Effector CD8-positive, alpha-beta T cell (primary cell): ENCODE measurements around the gene PUM2.

ENCODE experiments used
- DNase-seq: peaks from one replicate; lab custom pipeline; 2025; lab: John Stamatoyannopoulos, UW

Gene PUM2

DNA sequence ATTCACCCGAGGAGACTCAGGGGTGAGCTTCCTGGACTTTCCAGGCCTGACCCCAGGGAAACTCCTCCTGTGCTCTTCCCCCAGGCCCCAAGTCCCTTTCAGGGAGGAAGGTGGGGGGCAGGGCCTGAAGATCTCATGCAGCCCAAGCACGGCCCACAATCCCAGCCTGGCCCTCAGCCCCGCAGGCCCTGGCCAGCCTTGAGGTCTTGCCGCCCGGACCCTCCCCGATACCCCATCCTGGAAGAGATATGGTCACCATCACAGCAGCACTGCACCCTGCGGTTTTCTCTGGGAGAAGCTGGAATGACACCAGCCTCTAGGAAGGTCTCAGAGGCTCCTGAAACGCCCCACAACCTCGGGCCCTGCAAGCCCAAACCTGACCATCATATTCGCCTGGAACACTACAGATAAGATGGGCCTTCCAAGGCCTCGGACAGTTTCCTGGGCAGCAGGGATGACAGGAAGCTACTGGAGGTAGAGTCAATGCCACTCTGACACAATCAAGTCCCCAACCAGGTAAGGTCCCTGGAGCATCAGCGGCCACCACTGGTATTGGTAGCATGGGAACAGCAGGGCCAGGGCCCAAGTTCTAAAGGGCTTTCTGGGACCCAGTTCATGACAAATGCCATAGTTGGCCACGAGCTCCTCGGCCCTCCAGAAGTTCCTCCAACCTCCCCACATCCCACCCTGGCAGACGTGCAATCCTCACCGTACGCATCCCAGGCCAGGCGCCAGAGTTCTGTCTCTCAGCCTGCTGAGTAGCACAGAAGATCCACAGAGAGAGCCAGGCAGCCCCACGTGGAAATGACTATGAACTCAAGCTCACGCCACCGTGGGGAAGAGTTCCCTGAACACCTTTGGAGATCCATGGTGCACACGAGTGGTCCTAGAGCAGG, 134.3 kb downstream of the PUM2 start:
- DNase-seq: no peak

DNA sequence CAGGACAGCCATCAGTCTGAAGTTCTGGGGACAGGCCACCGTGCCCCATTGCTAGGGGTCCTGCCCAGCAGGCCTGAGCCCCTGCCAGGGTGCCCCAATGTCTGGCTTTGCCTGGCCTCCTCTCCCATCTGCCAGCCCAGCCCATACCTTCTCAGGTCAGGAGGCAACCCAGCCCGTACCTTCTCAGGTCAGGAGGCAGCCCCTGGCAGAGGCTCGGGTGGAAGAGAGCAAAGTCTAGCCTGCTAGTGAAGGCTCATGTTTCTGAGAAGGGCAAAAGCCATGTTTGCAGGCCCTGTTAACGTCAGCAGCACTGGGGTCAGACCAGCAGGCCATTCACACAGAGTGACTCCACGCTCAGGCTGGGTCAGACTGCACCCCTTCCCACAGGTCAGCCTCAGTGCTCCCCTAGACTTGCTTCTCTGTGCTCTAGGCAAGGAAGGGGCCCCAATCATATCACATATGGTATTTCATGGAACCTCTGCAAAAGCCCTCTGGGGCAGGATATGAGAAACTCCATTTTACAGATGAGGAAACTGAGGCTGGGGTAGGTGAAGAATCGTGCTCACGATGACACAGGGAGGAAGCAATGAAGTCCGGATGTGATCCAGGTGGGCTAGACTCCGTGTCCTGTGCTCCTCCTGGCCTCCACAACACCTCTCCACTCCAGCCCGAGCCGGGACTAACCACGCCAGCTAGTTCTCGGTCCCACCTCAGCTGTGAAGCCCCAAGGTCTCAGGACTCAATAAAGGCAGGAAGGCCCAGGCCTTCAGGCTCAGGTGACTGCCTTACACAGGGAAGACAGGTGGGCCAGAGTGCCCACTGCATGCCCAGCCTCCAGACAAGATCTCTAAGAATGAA, 135.2 kb downstream of the PUM2 start:
- DNase-seq: no peak

- no peak for DNase-seq
Measured at GRCh38 chr2:20214566-20215182, 136.0 kb downstream of the PUM2 start.

DNA sequence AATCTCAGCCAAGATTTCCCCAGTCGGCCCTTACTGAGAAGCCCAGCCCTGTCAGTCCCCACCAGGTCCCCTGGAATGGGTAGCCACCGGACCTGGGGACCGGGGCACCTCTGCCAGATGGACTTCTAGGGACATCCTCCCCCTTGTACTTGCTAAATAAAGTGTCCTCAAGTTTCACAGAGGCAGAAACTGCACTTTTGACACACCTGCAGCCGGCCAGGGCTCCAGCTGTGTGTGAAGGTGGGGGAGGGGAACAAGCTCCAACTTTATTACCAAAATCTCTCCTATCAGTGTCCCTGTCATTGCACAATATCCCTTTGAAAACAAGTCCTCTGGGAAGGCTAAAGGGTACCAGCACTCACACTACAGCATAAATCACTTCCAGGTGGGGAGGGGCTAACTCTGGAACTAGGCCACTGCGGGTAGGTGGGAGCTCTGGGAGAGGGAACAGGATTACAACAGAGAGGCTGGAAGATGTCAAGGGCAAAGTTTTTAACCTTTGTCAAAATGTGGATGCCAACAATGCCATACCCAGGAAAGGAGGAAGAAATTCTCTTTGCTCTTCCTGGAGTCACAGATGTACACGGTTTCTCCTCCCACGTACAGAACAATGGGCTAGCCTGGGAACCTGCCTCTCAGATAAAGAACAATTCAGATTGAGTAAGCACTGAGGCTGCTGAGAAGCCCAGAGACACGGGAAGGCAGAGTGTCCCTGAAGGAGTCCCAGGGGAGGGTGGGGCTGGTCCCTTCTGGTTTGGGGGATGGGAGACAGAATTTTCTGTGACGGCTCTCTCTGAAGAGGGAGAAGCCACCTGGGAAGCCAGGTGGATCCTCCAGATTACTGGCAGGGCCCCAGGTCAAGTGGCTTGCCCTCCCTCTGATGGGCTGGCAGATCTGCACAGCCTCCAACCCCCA, 136.7 kb downstream of the PUM2 start:
- DNase-seq: no peak

- no peak for DNase-seq
Measured at GRCh38 chr2:20212871-20213503, 137.7 kb downstream of the PUM2 start.

DNA sequence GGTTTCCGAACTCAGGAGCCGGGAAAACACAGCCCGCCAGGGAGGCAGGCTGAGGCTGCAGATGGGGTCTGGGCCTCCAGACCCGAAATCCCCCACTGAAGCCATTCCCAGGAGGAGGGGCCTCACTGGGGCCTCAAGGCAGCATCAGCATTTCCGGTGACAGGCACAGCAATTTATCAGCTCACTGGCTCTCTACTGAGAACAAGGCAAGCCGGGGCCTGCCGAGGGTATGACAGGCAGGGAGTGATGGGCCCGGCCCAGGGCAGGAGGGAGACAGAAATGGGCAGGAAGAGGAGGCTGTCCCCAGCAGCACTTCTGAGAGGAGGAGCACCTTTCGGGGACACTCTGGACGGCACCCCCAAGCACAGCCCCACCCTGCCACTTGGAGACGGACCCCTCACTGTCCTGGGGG, 138.2 kb downstream of the PUM2 start:
- no peak for DNase-seq

- no peak for DNase-seq
Measured at GRCh38 chr2:20211860-20212458, 138.7 kb downstream of the PUM2 start.

DNA sequence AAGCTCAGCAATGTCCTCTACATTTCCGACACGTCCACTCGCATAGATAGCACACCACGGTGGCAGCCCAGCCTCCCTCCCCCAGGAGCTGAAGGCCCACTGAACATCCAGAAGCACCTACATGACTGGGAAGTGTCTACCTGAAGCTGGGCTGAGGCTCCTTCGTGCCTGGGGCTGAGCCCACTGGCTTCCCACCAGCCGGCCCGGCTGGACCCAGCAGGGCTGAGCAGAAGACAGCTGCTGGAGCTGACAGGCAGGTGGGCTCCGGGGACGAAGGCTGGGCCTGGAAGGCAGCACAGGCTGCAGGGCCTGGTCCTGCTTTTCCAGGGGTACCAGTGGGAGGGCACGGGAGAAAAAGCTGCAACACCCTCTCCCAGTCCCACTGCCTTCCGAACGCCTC, 139.2 kb downstream of the PUM2 start:
- DNase-seq: no peak

DNA sequence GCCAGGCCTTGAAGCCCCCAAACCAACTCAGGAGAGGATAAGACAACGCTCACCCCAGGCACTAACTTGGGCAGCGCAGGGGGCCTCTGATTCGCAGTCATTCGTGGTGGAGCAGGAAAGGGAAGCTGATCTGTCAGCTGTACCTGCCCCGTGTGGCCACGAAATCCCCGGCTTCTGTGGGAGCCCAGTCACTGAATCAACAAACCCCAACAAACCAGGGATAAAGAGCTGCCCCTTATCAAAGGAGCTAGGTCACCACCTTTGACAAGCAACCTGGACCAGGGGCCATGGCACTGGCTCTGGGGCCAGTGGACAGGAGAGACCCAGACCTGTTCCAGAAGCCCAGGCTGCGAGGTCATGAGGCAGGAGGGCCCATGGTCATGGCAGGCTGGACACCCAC, 140.2 kb downstream of the PUM2 start:
- no peak for DNase-seq

- no peak for DNase-seq
Measured at GRCh38 chr2:20209373-20210109, 141.1 kb downstream of the PUM2 start.

DNA sequence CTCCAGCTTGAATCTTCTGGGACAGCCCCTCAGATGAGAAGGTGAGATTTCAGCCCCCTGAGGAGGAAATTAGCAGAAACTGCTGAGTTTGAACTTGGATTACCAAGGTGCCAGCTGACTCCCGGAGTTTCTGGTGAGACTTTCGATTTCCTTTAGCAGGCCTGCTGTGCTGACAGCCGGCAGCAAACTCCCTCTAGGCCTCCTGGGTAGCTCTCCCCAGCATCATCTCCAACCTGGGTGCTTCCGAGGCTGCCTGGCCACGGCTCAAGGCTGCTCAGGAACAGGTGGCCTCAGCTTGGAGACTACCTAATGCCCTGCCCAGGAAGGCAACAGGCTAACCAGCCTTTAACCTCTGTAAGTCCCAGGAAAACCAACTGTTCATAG, 142.2 kb downstream of the PUM2 start:
- no peak for DNase-seq

- no peak for DNase-seq
Measured at GRCh38 chr2:20207051-20207450, 143.6 kb downstream of the PUM2 start.

GRCh38 chr2:20205915-20206524, 144.6 kb downstream of the PUM2 start:
- no peak for DNase-seq

DNA sequence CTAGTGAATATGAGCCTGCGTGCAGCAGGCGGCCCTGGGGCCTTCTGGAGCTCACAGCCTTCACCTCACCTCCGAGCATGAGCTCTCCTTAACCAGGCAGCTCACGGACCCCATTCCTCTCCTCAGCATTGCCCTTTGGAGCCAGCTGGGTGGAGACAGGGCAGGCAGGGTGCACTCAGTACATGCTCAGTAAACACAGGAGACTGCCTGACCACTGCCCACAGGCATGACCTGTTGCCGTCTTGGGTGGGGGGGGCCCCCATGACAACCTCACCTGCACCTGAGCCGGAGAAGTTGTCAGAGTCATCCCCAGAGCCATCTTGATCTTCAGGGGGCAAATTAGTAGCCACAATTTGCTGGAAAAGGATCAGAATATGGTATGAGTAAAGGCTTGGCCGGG, 145.6 kb downstream of the PUM2 start:
- DNase-seq: no peak

DNA sequence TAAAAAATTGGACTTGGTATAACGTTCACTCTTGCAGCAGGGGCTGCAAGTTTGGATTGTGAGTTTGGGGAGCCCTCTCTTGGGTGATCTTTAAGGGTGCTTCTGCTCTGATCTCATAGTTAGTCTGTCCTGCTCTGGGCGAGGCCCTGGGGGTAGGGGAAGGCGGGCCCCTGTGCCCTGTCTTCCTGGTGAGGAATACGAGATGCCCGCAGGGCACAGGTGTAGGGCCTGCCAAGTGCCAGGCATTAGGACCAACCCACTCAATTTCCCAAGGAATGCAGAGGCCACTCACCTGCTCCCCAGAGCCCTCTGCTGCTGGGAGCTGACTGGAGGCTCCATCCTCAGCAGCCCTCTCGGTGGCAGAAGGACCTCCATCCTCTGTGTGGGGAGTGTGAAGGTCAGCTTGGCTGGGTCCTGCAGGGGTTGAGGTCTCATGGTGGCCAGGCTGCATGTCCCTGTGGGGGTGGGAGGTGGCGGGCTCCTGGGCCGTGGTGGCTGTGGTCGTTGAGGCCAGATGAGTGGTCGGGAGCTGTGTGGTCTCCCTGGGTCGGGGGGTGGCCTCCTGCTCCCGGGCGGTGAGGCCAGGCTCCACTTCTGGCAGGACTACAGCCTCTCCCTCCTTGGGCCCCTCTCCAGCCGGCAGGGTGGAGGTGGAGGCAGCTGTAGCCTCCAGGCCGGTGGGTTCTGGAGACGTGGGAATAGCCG, 147.0 kb downstream of the PUM2 start:
- DNase-seq: no peak

DNA sequence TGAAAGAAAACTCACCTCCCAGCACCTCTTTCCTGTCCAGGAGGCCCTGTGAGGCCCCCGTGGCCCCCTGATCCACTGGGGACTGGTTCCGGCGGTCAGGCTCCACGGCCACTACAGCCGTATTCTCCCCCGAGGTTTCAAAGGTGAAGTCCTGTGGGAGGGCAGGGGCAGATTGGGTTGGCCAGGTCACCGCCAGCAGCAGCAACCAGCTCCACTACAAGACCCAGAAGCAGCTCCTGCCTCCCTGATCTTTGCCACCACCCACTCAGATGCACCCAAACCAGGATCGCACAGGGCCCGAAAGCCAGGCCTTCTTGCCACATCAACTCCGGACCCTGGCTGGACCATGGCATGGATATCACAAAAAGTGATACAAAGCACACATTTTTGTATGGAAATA, 147.6 kb downstream of the PUM2 start:
- DNase-seq: no peak

GRCh38 chr2:20201671-20202070, 149.0 kb downstream of the PUM2 start:
- no peak for DNase-seq

- no peak for DNase-seq
Measured at GRCh38 chr2:20200697-20201555, 149.7 kb downstream of the PUM2 start.
